Adipocyte (in vitro differentiated cells): Measurements from ENCODE around the gene BRMS1L.
A peak's percentile ranks its signal among the peaks of the same experiment; 100 is the strongest.
"Not testable (repeated sequence)": the region's sequence is repeated elsewhere in the genome, so short reads cannot be mapped to it uniquely, and the experiment has no call there.

Source experiments
- DNase-seq: peaks from one replicate; pipeline ENCODE4 v3.0.0-alpha.2; 2015; ENCODE audit warnings: low read depth
- H3K27me3 ChIP-seq: replicated peaks from 2 replicates; pipeline ENCODE4 v1.7.0; 2013; ENCODE audit warnings: mild to moderate bottlenecking, low read length, moderate library complexity; ENCODE audit not compliant: control insufficient read depth, insufficient read depth
- H3K36me3 ChIP-seq: 2 replicates; pipeline ENCODE4 v1.7.0; 2013; ENCODE audit warnings: low read length, mild to moderate bottlenecking, moderate library complexity; ENCODE audit not compliant: control insufficient read depth, insufficient read depth, severe bottlenecking
- H3K4me1 ChIP-seq: 2 replicates; pipeline ENCODE4 v1.7.0; 2013; ENCODE audit warnings: mild to moderate bottlenecking, low read length, moderate library complexity; ENCODE audit not compliant: control insufficient read depth, insufficient read depth
- H3K4me3 ChIP-seq: 2 replicates; pipeline ENCODE4 v1.7.0; 2013; ENCODE audit warnings: mild to moderate bottlenecking, low read length, moderate library complexity
- H3K9ac ChIP-seq: 2 replicates; pipeline ENCODE4 v1.7.0; 2013; ENCODE audit warnings: mild to moderate bottlenecking, low read length, moderate library complexity
- H3K9me3 ChIP-seq: 2 replicates; pipeline ENCODE4 v1.7.0; 2013; ENCODE audit warnings: mild to moderate bottlenecking, low read length, moderate library complexity; ENCODE audit not compliant: control insufficient read depth

Gene BRMS1L

DNA sequence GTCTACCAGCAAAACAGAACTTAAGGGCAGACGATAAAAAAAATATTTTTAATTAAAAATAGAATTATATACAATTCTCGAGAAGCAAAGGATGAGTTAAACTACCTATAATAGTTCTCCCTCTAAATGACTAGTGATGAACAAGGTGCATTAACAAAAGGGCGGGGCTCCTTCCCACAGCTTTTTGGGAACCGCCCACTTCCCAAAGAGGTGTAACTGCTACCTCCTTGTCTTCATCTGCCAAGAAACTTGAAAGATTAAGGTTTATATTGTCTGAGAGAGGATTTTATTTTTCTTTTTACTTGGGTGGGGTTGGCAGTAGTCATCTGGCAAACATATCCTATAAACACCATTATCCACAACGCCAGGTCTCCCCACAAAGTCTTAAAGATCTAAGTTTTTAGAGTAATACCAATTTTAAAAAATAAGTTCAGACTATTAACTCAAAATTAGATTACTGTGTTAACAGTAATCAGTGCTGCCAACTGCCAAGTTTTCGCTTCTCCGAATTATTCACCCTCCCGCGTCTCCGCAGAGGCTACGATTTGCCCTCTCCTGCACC is 18.0 kb upstream of the BRMS1L start:
- H3K36me3 ChIP-seq = no peaks in the 10 kb centered on the region

DNA sequence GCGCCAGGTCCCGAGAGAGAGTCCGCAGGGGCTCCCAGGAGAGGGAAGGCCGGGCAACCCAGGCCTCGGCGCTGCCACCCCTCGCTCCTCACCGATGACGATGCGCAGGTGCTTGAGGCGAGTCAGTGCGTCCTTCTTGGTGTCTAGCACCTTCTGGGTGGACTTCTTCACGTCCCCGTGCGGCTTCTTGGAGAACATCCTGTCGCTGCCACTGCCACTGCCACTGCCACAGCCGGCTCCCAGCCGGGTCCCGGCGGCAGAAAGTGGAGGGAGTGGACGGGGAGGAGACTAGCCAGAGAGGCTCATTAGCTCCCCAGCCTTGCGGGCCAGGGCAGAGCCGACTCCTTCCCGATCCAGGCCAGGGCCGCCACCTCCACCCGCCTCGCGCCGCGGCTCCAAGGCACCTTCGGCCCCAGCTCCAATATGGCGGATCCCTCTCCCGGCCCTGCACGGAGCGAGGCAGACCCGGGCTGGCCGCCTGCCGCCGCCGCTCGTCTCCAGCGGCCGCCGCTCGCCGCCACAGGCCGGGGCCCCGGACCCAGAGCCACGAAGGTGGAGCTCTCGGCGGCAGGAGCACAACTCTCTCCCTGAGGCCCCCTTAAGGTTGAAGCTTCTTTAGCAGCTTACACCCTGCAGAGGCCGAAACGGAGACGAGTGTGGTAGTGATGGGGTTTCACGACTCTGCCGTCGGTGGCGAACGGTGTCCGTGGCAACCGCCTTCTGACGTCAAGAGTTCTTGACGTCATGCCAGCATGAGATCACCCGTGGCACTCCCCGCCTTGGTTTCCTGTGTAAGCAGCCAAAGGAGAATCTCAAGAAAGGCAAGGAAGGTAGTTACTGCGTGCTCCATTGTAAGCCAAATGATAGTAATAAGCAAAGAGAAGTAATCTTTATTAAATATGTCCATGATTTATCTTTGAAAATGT is 17.2 kb upstream of the BRMS1L start, which contains the start of gene RALGAPA1:
RALGAPA1 (minus strand) TSS at position 658 of the 926 bp plus-strand sequence; CDS start at position 198, 460 bp downstream.
- Histone ChIP-seq H3K4me3 (peak within 1 kb of the TSS; percentile 85), H3K4me1 (peaks cover 18% of the 10 kb centered on the region), H3K9ac (peak within 1 kb of the TSS; percentile 84)
- not testable (repeated sequence) for H3K36me3 ChIP-seq, H3K27me3 ChIP-seq, H3K9me3 ChIP-seq
- DNase-seq = peak; percentile 98

More for the DNA sequence above, 18.0 kb upstream of the BRMS1L start:
- Histone ChIP-seq H3K4me1 (peaks cover 20% of the 10 kb centered on the region), H3K27me3 (no peaks in the 10 kb centered on the region), H3K9ac (peak overlapping the region; percentile 84), H3K4me3 (peak overlapping the region; percentile 85), H3K9me3 (no peaks in the 10 kb centered on the region)
- DNase-seq = peak; percentile 74

DNA sequence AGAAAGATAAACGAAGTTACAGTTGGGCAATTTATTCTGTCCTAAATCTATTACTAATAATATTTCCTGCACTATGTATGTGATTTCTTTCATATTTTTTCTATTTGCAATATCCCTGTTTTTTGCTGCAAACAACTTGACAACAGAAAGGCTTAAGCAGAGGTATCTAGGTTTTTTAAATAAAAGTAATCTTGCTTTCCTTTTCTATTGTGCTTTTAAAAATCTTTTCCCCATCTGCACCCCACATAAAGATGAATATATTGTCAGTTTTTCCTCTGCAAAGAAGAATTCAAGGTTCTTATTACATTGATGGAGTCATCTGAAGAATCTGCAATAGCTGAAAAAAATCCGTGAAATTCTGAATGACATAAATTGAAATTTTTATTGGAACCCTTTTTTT is 16.5 kb upstream of the BRMS1L start:
- DNase-seq = no peak
- Histone ChIP-seq H3K4me3 (peak overlapping the region; percentile 85), H3K27me3 (no peaks in the 10 kb centered on the region), H3K4me1 (peaks cover 18% of the 10 kb centered on the region), H3K9me3 (no peaks in the 10 kb centered on the region), H3K36me3 (no peaks in the 10 kb centered on the region), H3K9ac (no peak overlapping the region)

DNA sequence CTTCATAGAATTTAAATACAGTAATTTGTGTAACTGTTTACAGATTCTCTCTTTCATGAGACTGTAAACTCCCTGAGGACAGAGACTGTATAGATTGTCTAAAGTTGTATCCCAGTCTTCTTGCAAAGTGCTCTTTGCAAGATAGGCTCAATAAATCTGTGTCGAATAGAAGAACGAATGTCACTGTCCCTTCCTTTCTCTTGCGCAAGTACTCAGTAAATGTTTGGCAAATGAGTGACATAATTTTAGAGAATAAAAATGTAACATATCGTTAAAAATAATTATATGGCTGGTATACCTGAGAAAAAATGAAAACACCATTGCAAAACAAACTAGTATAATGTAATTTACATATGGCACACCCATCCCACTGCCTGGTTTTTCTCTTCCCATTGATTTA is 15.2 kb upstream of the BRMS1L start:
- Histone ChIP-seq H3K4me3 (no peak overlapping the region), H3K9ac (no peak overlapping the region), H3K36me3 (no peaks in the 10 kb centered on the region), H3K9me3 (no peaks in the 10 kb centered on the region), H3K27me3 (no peaks in the 10 kb centered on the region), H3K4me1 (peaks cover 18% of the 10 kb centered on the region)
- no peak for DNase-seq

DNA sequence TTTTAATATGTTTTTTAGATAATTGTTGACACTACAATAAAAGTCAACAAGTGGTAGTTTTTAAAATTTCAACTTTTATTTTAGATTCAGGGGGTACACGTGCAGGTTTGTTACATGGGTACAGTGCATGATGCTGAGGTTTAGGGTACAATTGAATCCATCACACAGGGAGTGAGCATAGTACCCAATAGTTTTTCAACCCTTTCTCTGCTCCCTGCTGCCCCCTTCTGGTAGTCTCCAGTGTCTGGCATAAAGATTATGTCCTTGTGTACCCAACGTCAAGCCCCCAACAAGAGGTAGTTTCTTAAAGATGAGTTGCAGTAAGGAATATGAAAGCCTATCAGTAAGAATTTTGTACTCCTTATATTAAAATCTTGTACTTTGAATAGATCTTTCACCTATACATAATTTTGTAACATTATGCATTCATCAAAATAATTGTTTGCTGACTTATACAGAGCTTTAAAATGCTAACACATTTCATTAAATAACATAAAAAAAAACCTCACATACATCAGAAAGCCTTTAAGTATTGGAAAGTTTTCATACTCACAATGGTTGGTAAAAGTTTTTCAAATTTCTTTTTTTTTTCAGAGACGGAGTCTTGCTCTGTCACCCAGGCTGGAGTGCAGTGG is 11.7 kb upstream of the BRMS1L start:
- Histone ChIP-seq H3K4me3 (no peak overlapping the region), H3K27me3 (no peaks in the 10 kb centered on the region), H3K4me1 (no peaks in the 10 kb centered on the region), H3K9ac (no peak overlapping the region), H3K9me3 (no peaks in the 10 kb centered on the region), H3K36me3 (no peaks in the 10 kb centered on the region)
- peak; percentile 78 for DNase-seq

DNA sequence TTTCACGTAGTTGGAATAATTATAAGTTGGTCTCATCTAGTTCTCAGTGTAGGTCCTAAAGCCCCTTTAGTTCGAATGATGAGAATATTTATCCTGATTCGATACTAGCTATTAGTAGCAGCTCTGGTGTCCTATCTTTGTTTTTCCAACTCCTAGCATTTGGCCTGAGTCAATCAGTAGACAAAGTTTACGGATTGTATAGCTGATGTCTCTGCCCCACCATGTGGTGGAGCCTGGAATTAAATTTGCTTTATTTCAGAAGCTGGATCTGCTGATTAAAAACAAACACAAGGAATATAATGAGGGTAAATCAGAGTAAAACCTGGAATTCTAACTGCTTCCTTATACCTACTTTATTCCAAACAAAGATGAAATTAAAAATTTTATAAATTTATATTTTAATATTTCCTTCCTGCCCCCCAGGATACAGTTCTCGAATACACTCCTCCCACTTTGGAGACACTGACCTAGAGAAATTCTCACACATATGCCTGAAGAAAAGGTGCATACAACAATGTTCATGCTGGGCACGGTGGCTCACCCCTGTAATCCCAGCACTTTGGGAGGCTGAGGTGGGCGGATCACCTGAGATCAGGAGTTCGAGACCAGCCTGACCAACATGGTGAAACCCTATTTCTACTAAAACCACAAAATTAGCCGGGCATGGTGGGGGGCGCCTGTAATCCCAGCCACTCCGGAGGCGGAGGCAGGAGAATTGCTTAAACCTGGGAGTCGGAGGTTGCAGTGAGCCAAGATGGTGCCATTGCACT is 7.6 kb upstream of the BRMS1L start:
- no peaks in the 10 kb centered on the region for H3K4me1 ChIP-seq
- no peak overlapping the region for H3K4me3 ChIP-seq
- peak; percentile 78 for DNase-seq

DNA sequence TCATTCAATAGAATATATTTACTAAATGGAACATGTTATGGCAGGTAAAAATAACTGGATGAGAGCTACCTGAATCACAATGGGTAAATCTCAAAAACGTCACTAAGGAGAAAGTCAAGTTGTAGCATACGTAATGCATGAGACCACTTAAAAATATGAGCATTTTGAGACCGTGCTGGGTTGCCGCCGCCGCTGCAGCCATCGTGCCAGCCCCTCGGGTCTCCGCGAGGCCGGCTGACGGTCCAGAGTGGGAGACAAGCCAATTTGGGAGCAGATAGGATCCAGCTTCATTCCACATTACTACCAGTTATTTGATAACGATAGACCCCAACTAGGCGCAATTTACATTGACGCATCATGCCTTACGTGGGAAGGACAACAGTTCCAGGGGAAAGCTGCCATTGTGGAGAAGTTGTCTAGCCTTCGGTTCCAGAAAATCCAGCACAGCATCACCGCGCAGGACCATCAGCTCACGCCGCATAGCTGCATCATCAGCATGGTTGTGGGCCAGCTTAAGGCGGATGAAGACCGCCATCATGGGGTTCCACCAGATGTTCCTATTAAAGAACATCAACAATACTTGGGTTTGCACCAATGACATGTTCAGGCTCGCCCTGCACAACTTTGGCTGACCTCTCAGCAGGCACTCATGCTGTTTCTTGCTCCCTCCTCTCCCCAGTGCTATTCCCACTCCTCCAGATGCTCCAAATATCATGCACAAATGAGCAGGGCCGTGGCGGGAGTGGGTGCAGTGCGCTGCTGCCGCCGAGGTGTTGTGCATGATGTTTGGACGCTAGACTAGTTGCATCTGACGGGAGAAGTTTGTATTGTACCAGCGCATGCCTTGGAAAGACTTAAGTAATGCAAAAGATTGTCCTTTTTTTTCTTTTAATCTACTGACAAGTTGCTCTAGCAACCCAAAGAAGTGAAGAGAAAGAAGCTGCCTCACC is 6.3 kb upstream of the BRMS1L start:
- H3K9ac ChIP-seq = no peak overlapping the region
- H3K4me3 ChIP-seq = no peak overlapping the region
- no peak for DNase-seq
- H3K9me3 ChIP-seq = no peaks in the 10 kb centered on the region
- no peaks in the 10 kb centered on the region for H3K36me3 ChIP-seq
- H3K27me3 ChIP-seq = no peaks in the 10 kb centered on the region
- no peaks in the 10 kb centered on the region for H3K4me1 ChIP-seq

More for the DNA sequence above, 7.6 kb upstream of the BRMS1L start:
- H3K9ac ChIP-seq = no peak overlapping the region
- no peaks in the 10 kb centered on the region for H3K9me3 ChIP-seq
- no peaks in the 10 kb centered on the region for H3K36me3 ChIP-seq
- no peaks in the 10 kb centered on the region for H3K27me3 ChIP-seq

DNA sequence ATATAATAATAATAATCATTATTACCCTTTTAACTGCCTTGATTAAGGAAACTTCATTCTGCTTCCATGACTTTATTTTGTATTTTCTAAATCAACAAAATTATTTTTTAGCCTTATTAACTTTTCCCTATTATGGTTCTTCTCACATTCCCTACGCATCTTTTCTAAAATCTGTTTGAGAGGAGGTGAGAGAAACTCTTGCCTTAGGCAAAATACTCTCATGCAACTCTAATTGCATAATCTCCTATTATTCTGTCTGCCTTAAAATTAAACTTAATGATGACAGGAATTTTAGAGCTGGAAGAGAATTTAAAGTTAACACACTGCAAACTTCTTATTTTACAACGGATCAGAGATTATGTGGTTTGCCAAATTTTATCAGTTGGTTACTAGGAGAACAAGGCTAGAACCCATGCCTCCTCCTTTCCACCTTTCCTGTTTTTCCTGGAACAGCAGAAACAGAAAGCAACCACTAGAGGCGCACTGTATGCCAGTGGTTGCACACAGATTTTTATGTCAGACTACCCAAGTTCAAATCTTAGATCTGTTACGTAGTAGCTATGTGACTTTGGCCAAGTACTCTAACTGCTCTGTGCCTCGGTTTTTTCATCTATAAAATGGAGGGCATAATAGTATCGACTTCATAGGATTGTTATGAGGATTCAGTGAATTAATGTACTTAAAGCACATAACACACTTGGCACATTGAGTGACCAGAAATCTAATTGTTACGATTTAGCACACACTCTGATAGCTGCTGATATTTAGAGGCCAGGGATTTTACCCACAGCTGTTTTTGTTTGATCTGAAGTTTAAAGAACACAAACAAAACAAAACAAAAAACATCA is 4.3 kb upstream of the BRMS1L start:
- Histone ChIP-seq H3K9me3 (no peaks in the 10 kb centered on the region), H3K36me3 (no peaks in the 10 kb centered on the region), H3K4me1 (no peaks in the 10 kb centered on the region), H3K4me3 (no peak overlapping the region), H3K9ac (no peak overlapping the region), H3K27me3 (no peaks in the 10 kb centered on the region)
- peak; percentile 70 for DNase-seq

DNA sequence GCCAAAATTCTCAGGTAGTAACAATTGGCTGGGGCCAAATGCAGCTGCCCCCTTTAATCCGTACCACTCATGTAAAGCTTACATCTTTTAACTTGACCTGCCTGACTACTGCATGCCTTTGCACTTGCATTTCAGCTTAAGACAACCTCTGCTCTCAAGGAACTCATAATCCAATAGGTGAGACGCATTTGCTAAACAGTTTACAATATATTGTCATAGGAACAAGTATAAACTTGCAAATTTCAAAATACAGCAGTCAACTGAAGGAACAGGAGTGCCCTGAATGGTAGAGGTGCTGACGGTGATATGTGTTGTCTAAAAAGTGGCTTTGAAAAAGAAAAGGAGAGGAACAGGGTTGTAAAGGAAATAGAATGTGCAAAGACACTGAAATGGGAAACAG is 3.6 kb upstream of the BRMS1L start:
- Histone ChIP-seq H3K27me3 (no peaks in the 10 kb centered on the region), H3K9ac (no peak overlapping the region), H3K4me1 (peaks cover 5% of the 10 kb centered on the region), H3K9me3 (no peaks in the 10 kb centered on the region), H3K4me3 (no peak overlapping the region), H3K36me3 (no peaks in the 10 kb centered on the region)
- no peak for DNase-seq
